Right cardiac atrium (tissue), 5 donors: ENCODE data around the gene UNC13B. TPM values are rescaled to one million over a fixed set of nuclear protein-coding genes. Genes with fewer than 3 reads are reported as not detected.

Experiments
- ATAC-seq, 2 donors: fragments of 200-7000 bp; cut with Tn5 transposase; one replicate each; pipeline versions ENCODE4 v1.8.0 to v1.9.1; 2020; ENCODE audit warnings: moderate library complexity in 2 of 2, mild to moderate bottlenecking in 1 of 2
- DNase-seq, 3 donors: peaks; one replicate each; pipeline ENCODE4 v3.0.0-alpha.2; 2020
- H3K27ac ChIP-seq: one replicate; pipeline ENCODE4 v1.5.1; 2013; ENCODE audit warnings: mild to moderate bottlenecking, low read length, control low read depth, moderate library complexity
- H3K27me3 ChIP-seq: one replicate; pipeline ENCODE4 v1.6.1; 2013; ENCODE audit not compliant: control insufficient read depth, insufficient read depth
- H3K4me1 ChIP-seq: one replicate; pipeline ENCODE4 v1.6.1; 2013; ENCODE audit warnings: low read length; ENCODE audit not compliant: control insufficient read depth, insufficient read depth
- H3K4me3 ChIP-seq: one replicate; pipeline ENCODE4 v1.5.1; 2013; ENCODE audit warnings: low read length, control low read depth
- H3K9me3 ChIP-seq: one replicate; pipeline ENCODE4 v1.6.1; 2013; ENCODE audit warnings: low read length; ENCODE audit not compliant: control insufficient read depth
- WGBS: extraction: QIAGEN DNeasy Blood & Tissue Kit; methylation state at CpG from one replicate; pipeline ENCODE4 v1.1.7; 2013; 5-methylcytosine and 5-hydroxymethylcytosine counted together
- intact Hi-C, 4 donors: fragments of 100-400 bp; cut with DNase I; formaldehyde crosslinking; loops; one replicate each; pipeline versions ENCODE4 v1.11.0 to v1.14.0; 2022 to 2023
- polyA plus RNA-seq: library from polyadenylated mRNA; stranded (reverse); fragments of 200-250 nt; gene quantifications from one replicate; pipeline ENCODE4 v1.2.3, GENCODE V29; 2013
- total RNA-seq, 4 donors: library from RNA; stranded (reverse); fragmentation: NEBNext Ultra II Directional; extraction: Animal tissue kit (Norgen Biotek cat#: 25700); gene quantifications; one replicate each; pipeline ENCODE4 v1.2.1, GENCODE V29; 2021
- donor health status: healthy with polysubstance abuse.
- donor health status: DM: no; HTN: yes; CAD: no.
- donor health status: DM: no; HTN: no; CAD: no.
- donor health status: DM: no; HTN: yes; CAD: no; lungs with severe emphysema.
- donor health status: DM: yes; HTN: yes; CAD: no.

UNC13B gene
- total and polyA plus RNA-seq, 5 donors, result 8.8 to 23.4 (median 21.0) TPM

DNA sequence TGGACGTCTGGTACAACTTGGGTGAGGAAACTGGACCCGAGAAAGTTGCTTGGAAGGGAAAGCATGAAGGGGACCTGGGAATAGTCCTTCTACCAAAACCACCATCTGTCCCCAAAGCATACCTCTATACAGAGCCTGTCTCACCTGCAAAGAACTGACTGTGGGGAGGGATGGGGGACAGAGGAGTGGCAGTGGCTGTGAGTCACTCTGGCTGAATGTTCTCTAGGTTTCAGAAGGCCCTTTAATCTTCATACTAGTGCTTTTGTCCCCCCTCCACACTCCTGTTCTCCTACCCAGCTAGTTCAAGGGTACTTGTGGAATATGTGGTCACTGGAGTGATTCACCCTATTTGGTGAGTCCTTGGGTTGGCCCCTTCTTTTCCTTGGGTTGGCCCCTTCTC lies 218.8 kb downstream of the UNC13B start:
- 93% methylated on average over 2 of the region's 2 CpGs for WGBS
- H3K9me3 ChIP-seq, result no peaks in the 10 kb centered on the region
- ATAC-seq, result no peak
- H3K27me3 ChIP-seq, result no peaks in the 10 kb centered on the region
- no peak overlapping the region for H3K4me3 ChIP-seq
- no peak for DNase-seq
- intact Hi-C loops, result loop anchor here in 1 of 4 donors (10.0 kb wide), 1 partner anchor 66 kb away; no protein-coding TSS in a partner anchor
- no peak overlapping the region for H3K27ac ChIP-seq
- no peaks in the 10 kb centered on the region for H3K4me1 ChIP-seq

DNA sequence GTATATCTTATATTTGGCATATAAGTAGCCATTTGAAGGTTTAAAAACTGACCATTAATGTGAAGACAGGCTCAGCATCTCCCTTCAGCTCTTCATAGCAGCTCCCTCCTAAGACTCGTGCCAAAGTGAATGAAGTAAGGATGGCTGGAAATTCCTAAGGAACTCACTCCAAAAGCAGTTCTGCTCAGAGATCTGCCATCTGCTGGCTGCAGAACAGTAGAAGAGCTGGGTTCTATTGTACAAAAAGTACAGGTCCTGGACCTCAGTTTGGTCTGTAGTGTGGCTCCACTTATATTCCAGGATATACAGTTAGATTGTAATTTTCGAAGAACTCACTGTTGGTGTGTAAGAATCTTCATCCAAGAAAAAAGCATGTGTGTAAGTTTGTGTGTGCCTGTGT lies 223.2 kb downstream of the UNC13B start:
- H3K27ac ChIP-seq, result no peak overlapping the region
- intact Hi-C loops, result loop anchor here in 1 of 4 donors (10.0 kb wide), 1 partner anchor 70 kb away; no protein-coding TSS in a partner anchor
- no peak overlapping the region for H3K4me3 ChIP-seq
- WGBS, result 44% methylated on average over 2 of the region's 2 CpGs
- H3K9me3 ChIP-seq, result no peaks in the 10 kb centered on the region
- no peaks in the 10 kb centered on the region for H3K4me1 ChIP-seq
- no peak for DNase-seq
- no peaks in the 10 kb centered on the region for H3K27me3 ChIP-seq
- peak; percentile 73 to 75 for ATAC-seq

DNA sequence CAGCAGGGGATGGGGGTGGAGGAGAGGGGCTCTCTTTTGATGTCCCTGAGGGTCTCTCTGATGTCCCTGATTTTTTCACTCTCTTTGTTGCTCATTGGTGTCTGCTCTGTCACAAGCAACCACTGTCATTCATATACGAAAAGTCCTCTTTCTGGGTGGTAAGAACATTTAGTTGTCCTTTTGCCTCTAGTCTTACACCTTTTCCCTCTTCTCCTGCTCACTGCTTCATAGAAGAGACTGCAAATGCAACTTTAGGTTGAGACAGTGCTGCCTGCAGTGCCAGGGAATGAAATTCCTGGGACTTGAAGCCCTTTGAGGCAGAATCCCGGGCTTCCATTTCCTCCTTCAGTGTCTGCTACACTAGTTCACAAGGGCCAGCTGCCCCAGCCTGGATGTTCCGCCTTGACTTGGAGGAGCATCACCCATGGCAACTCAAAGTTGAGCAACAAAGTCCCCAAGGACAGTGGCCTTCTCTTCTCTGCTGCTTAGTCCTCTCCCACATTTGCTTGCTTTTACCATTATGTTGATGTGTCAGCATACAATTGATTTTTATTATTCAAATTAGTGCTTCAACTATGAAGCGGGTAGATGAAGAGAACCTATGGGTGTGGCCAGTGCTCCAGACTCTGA lies 233.4 kb downstream of the UNC13B start:
- H3K4me3 ChIP-seq, result no peak overlapping the region
- WGBS, result 82% methylated on average over 4 of the region's 4 CpGs
- intact Hi-C loops, result no loop called here
- DNase-seq (peak in 2 of 3 donors; percentile 35 to 60), ATAC-seq (peak in 1 of 2 donors; percentile 34)
- no peaks in the 10 kb centered on the region for H3K9me3 ChIP-seq
- no peaks in the 10 kb centered on the region for H3K27me3 ChIP-seq
- H3K4me1 ChIP-seq, result no peaks in the 10 kb centered on the region
- H3K27ac ChIP-seq, result no peak overlapping the region

GRCh38 chr9:35395706-35396101 lies 233.9 kb downstream of the UNC13B start:
- Histone ChIP-seq H3K27me3 (no peaks in the 10 kb centered on the region), H3K4me3 (no peak overlapping the region), H3K9me3 (no peaks in the 10 kb centered on the region), H3K27ac (no peak overlapping the region), H3K4me1 (no peaks in the 10 kb centered on the region)
- intact Hi-C loops, result no loop called here
- WGBS, result 79% methylated on average over 1 of the region's 1 CpG
- ATAC-seq (no peak), DNase-seq (no peak)

GRCh38 chr9:35396560-35397215 lies 234.9 kb downstream of the UNC13B start:
- intact Hi-C loops, result no loop called here
- no peak for ATAC-seq
- H3K9me3 ChIP-seq, result no peaks in the 10 kb centered on the region
- no peak overlapping the region for H3K4me3 ChIP-seq
- 78% methylated on average over 10 of the region's 10 CpGs for WGBS
- H3K27ac ChIP-seq, result no peak overlapping the region
- DNase-seq, result no peak
- H3K27me3 ChIP-seq, result no peaks in the 10 kb centered on the region
- H3K4me1 ChIP-seq, result no peaks in the 10 kb centered on the region

- WGBS, result 89% methylated on average over 3 of the region's 3 CpGs
- Histone ChIP-seq H3K27me3 (no peaks in the 10 kb centered on the region), H3K4me3 (no peak overlapping the region), H3K27ac (no peak overlapping the region), H3K4me1 (no peaks in the 10 kb centered on the region), H3K9me3 (no peaks in the 10 kb centered on the region)
- ATAC-seq (no peak), DNase-seq (no peak)
- intact Hi-C loops, result no loop called here
Observed at GRCh38 chr9:35397216-35397698, 235.4 kb downstream of the UNC13B start.

DNA sequence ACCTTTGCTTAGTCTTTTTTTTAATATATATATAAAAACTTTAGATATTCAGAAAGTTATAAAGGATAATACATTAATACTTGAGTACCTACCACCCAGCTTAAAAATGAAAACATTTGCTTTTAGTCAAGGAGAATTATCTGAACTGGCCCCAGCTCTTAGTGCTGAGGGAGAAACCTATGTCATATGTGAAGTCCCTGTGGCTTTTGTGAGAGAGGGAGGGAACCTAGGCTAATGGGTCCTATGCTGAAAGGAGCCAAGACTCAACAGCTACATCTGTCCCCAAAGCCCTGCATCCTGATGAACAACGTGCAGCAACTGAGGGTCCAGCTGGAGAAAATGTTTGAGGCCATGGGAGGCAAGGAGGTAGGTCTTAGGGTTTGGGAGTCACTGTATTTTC lies 236.1 kb downstream of the UNC13B start:
- intact Hi-C loops, result no loop called here
- Histone ChIP-seq H3K27me3 (no peaks in the 10 kb centered on the region), H3K4me1 (no peaks in the 10 kb centered on the region), H3K4me3 (no peak overlapping the region), H3K27ac (no peak overlapping the region), H3K9me3 (no peaks in the 10 kb centered on the region)
- 86% methylated on average over 1 of the region's 1 CpG for WGBS
- DNase-seq, result no peak
- no peak for ATAC-seq

DNA sequence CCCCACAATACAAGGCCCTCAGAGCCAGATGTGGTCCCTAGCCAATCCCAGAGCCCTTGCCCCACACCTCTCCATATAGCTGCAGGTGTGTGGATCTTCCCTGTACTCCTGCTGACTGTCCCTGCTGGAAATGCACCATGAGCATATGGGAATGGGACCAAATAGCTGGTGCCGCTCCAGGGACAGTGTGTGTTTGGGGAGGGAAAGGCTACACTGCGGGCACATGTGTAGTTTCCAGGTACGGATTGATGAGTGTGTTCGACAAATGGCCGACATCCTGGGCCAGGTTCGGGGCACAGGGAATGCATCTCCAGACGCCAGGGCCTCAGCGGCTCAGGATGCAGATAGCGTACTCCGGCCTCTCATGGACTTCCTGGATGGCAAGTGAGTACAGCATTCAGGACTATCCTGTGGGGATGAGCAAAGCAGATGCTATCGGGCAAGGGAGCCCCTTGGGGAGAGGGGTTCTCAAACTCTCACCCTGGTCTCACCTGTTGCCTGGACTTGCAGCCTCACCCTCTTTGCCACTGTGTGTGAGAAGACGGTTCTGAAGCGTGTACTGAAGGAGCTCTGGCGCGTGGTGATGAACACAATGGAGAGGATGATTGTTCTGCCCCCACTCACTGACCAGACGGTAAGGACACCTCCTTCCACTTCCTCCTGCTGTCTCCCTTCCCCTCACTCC lies 237.0 kb downstream of the UNC13B start:
- intact Hi-C loops, result no loop called here
- H3K27ac ChIP-seq, result no peak overlapping the region
- H3K4me3 ChIP-seq, result no peak overlapping the region
- no peaks in the 10 kb centered on the region for H3K9me3 ChIP-seq
- H3K4me1 ChIP-seq, result no peaks in the 10 kb centered on the region
- ATAC-seq (no peak), DNase-seq (no peak)
- H3K27me3 ChIP-seq, result no peaks in the 10 kb centered on the region
- WGBS, result 93% methylated on average over 16 of the region's 16 CpGs

DNA sequence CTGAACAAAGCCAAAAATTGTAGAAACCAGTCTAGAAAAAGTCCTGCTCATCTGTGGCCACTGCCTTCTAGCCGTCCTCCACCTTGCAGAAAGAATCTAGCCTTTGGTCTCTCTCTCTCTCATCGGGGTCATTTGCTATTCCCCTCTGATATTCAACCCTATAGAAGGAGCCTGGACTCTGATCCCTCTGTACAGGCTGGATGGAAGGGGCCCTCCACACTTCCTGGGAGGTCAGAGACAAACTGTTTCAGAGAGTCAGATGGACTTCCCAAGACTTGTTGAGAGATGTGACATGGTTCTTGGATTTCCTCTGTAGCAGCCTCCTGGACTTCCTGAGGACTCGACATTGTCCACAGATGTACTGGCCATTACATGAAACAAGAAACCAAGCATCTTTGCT lies 243.1 kb downstream of the UNC13B start:
- no peaks in the 10 kb centered on the region for H3K9me3 ChIP-seq
- H3K4me3 ChIP-seq, result no peak overlapping the region
- ATAC-seq (no peak), DNase-seq (no peak)
- WGBS, result 86% methylated on average over 3 of the region's 3 CpGs
- no peaks in the 10 kb centered on the region for H3K4me1 ChIP-seq
- intact Hi-C loops, result no loop called here
- H3K27me3 ChIP-seq, result no peaks in the 10 kb centered on the region
- H3K27ac ChIP-seq, result no peak overlapping the region

GRCh38 chr9:35406183-35406959 lies 244.6 kb downstream of the UNC13B start:
- peak; percentile 86 to 91 for ATAC-seq

More at GRCh38 chr9:35406183-35406959, 244.6 kb downstream of the UNC13B start:
- 25% methylated on average over 28 of the region's 28 CpGs for WGBS
- H3K27ac ChIP-seq, result no peak overlapping the region
- no peaks in the 10 kb centered on the region for H3K9me3 ChIP-seq
- H3K27me3 ChIP-seq, result no peaks in the 10 kb centered on the region
- no peak overlapping the region for H3K4me3 ChIP-seq
- DNase-seq, result peak; percentile 60 to 83 (median 82)
- no peaks in the 10 kb centered on the region for H3K4me1 ChIP-seq
- intact Hi-C loops, result no loop called here
